HG03025 (cell line): Measurements from ENCODE around the gene WNT9A.
"Not testable (repeated sequence)": the region's sequence is repeated elsewhere in the genome, so short reads cannot be mapped to it uniquely, and the experiment has no call there.

ENCODE experiments used
- ATAC-seq: cut with Tn5 transposase; IDR thresholded peaks from one replicate; pipeline ENCODE4 v1.9.1; 2021; ENCODE audit warnings: mild to moderate bottlenecking, moderate library complexity; ENCODE audit not compliant: unreplicated experiment, low FRiP score

Gene WNT9A

GRCh38 chr1:227913764-227914721 is 33.7 kb downstream of the WNT9A start:
- ATAC-seq: no peak

- ATAC-seq: no peak
These were observed 34.4 kb downstream of the WNT9A start for GRCh38 chr1:227913396-227913763.

- no peak for ATAC-seq
These were observed 34.9 kb downstream of the WNT9A start for GRCh38 chr1:227912866-227913265.

GRCh38 chr1:227911376-227911775 is 36.4 kb downstream of the WNT9A start:
- no peak for ATAC-seq

GRCh38 chr1:227910511-227911153 is 37.1 kb downstream of the WNT9A start:
- ATAC-seq: no peak

GRCh38 chr1:227909923-227910328 is 37.8 kb downstream of the WNT9A start:
- not testable (repeated sequence) for ATAC-seq

- no peak for ATAC-seq
These were observed 38.5 kb downstream of the WNT9A start for GRCh38 chr1:227909188-227909587.

- ATAC-seq: no peak
These were observed 39.4 kb downstream of the WNT9A start for GRCh38 chr1:227908359-227908758.

- no peak for ATAC-seq
These were observed 40.2 kb downstream of the WNT9A start for GRCh38 chr1:227907439-227908015.

GRCh38 chr1:227906550-227907071 is 41.1 kb downstream of the WNT9A start:
- ATAC-seq: no peak

- no peak for ATAC-seq
These were observed 41.9 kb downstream of the WNT9A start for GRCh38 chr1:227905573-227906487.

GRCh38 chr1:227904541-227905335 is 43.0 kb downstream of the WNT9A start:
- no peak for ATAC-seq

GRCh38 chr1:227903614-227904501 is 43.9 kb downstream of the WNT9A start:
- ATAC-seq: no peak

- no peak for ATAC-seq
These were observed 44.6 kb downstream of the WNT9A start for GRCh38 chr1:227903061-227903521.

GRCh38 chr1:227902641-227902990 is 45.1 kb downstream of the WNT9A start:
- no peak for ATAC-seq

GRCh38 chr1:227901906-227902640 is 45.7 kb downstream of the WNT9A start:
- no peak for ATAC-seq

- ATAC-seq: no peak
These were observed 46.4 kb downstream of the WNT9A start for GRCh38 chr1:227901239-227901905.
